Panc1 (cell line): Measurements from ENCODE around the gene UPK1A. TPM values are rescaled to one million over a fixed set of nuclear protein-coding genes. Genes with fewer than 3 reads are reported as not detected.

Experiments
- ATAC-seq: fragments of 200-7000 bp; cut with Tn5 transposase; 2 replicates; pipeline ENCODE4 v1.9.1; 2020; ENCODE audit warnings: mild to moderate bottlenecking, moderate library complexity
- BruUV-seq: library from RNA; stranded (reverse); fragments of 400-500 nt; replicated peaks from 2 replicates; lab custom pipeline; 2021; lab: Mats Ljungman, UMichigan
- CTCF ChIA-PET: fragments of 300-600 bp; sonication (Branson Sonifier 250); formaldehyde crosslinking; loops from one replicate; lab custom pipeline; 2022; ENCODE audit warnings: antibody characterized with exemption; lab: Charles Lee
- POLR2A ChIA-PET: fragments of 300-600 bp; sonication (Branson Sonifier 250); formaldehyde crosslinking; loops from one replicate; lab custom pipeline; 2022; ENCODE audit warnings: antibody characterized with exemption; lab: Charles Lee
- DNase-seq: peaks from one replicate; pipeline ENCODE4 v3.0.0-alpha.2; 2010; ENCODE audit warnings: low read depth, low spot score
- H3K27ac ChIP-seq: 2 replicates; pipeline ENCODE4 v1.5.1; 2011; ENCODE audit warnings: mild to moderate bottlenecking, low read length, inconsistent platforms
- H3K27me3 ChIP-seq: fragments of 200-500 bp; sonication (Bioruptor generic); 2 replicates; pipeline ENCODE4 v1.6.0; 2014; ENCODE audit warnings: low read length, inconsistent platforms; ENCODE audit not compliant: control insufficient read depth, insufficient read depth
- H3K36me3 ChIP-seq: fragments of 200-500 bp; sonication (Bioruptor generic); 2 replicates; pipeline ENCODE4 v1.5.1; 2014; ENCODE audit warnings: inconsistent platforms, mild to moderate bottlenecking, low read length, moderate library complexity; ENCODE audit not compliant: control insufficient read depth, insufficient read depth
- H3K4me1 ChIP-seq: 2 replicates; pipeline ENCODE4 v1.5.1; 2011; ENCODE audit warnings: inconsistent platforms, mild to moderate bottlenecking, low read length, moderate library complexity; ENCODE audit not compliant: control insufficient read depth, insufficient read depth
- H3K4me3 ChIP-seq, 2 experiments: 2 replicates each; pipeline ENCODE4 v1.5.1; 2011 to 2012; ENCODE audit warnings: low read depth in 2 of 2, low read length in 2 of 2, mild to moderate bottlenecking in 2 of 2, inconsistent platforms in 1 of 2, moderate library complexity in 1 of 2
- H3K9me3 ChIP-seq: fragments of 200-500 bp; sonication (Bioruptor generic); 2 replicates; pipeline ENCODE4 v1.5.1; 2014; ENCODE audit warnings: low read depth, mild to moderate bottlenecking, inconsistent platforms, low read length, moderate library complexity; ENCODE audit not compliant: control insufficient read depth, insufficient read depth
- CTCF ChIP-seq: fragments of 450-650 bp; IDR thresholded peaks from 2 replicates; pipeline ENCODE4 v1.5.1; 2017; ENCODE audit warnings: mild to moderate bottlenecking
- POLR2AphosphoS5 ChIP-seq: IDR thresholded peaks from 2 replicates; pipeline ENCODE4 v1.6.1; 2012; ENCODE audit warnings: mild to moderate bottlenecking, low read depth, low read length, moderate library complexity
- REST ChIP-seq, 2 experiments: IDR thresholded peaks; 2 replicates each; pipeline ENCODE4 v1.6.1; 2011 to 2012; ENCODE audit warnings: low read depth in 2 of 2, control low read depth in 1 of 2, low read length in 1 of 2, mild to moderate bottlenecking in 1 of 2, moderate library complexity in 1 of 2; ENCODE audit not compliant: insufficient read depth in 1 of 2
- SIN3A ChIP-seq: IDR thresholded peaks from 2 replicates; pipeline ENCODE4 v1.6.1; 2012; ENCODE audit warnings: low read depth, mild to moderate bottlenecking, low read length, moderate library complexity, borderline replicate concordance; ENCODE audit not compliant: insufficient read depth
- TCF7L2 ChIP-seq: IDR thresholded peaks from 2 replicates; pipeline ENCODE4 v1.6.1; 2011; ENCODE audit warnings: mild to moderate bottlenecking, low read depth, low read length, inconsistent platforms
- in situ Hi-C: cut with HindIII; loops from 2 replicates; pipeline ENCODE4 v1.10.0; 2016; ENCODE audit warnings: low sequenced_read_pairs, low pct_unique_long_range_greater_than_20kb
- intact Hi-C: fragments of 100-400 bp; cut with micrococcal nuclease; formaldehyde crosslinking; loops from one replicate; pipeline ENCODE4 v1.10.0; 2022; ENCODE audit not compliant: unreplicated experiment
- total RNA-seq: library from RNA; stranded (reverse); gene quantifications from one replicate; pipeline ENCODE4 v1.2.1, GENCODE V29; 2021; ENCODE audit not compliant: unreplicated experiment

UPK1A gene
- total RNA-seq, 1 experiment from 2014 or later: 0.67 TPM

GRCh38 chr19:35714601-35715354 lies 48.5 kb downstream of the UPK1A start:
- POLR2A ChIA-PET: no interaction called here
- Histone ChIP-seq H3K27me3 (no peaks in the 10 kb centered on the region), H3K4me3 (no peak overlapping the region), H3K36me3 (no peaks in the 10 kb centered on the region; the same call in 1 of the 2 replicates), H3K4me1 (peaks cover 19% of the 10 kb centered on the region), H3K9me3 (no peaks in the 10 kb centered on the region), H3K27ac (no peak overlapping the region)
- CTCF ChIA-PET: interaction anchor here (0.8 kb wide), 1 partner anchor 20 kb away, joined by 3 read pairs; no protein-coding TSS in a partner anchor
- in situ Hi-C loops: no loop called here
- TF ChIP-seq SIN3A (no peak), REST (IDR thresholded peaks at IDR 0.05; ENCODE audit: insufficient read depth in 1 of 2, low read depth in 2 of 2, low read length in 1 of 2) (no peak), CTCF (no peak), POLR2AphosphoS5 (no peak), TCF7L2 (no peak)
- no peak for ATAC-seq
- DNase-seq: no peak
- no TSS peak for BruUV-seq
- intact Hi-C loops: loop anchor here (10.0 kb wide), 1 partner anchor 160 kb away; no protein-coding TSS in a partner anchor

GRCh38 chr19:35715355-35715809 lies 49.1 kb downstream of the UPK1A start:
- in situ Hi-C loops: no loop called here
- Histone ChIP-seq H3K9me3 (no peaks in the 10 kb centered on the region), H3K36me3 (no peaks in the 10 kb centered on the region; the same call in 1 of the 2 replicates), H3K4me1 (peaks cover 19% of the 10 kb centered on the region), H3K27me3 (no peaks in the 10 kb centered on the region), H3K4me3 (peak overlapping the region in 1 of 2 experiments; percentile 73; a peak in 1 of 4 replicates), H3K27ac (no peak overlapping the region)
- ChIA-PET CTCF (no interaction called here), POLR2A (no interaction called here)
- intact Hi-C loops: loop anchor here (10.0 kb wide), 1 partner anchor 161 kb away; no protein-coding TSS in a partner anchor
- ATAC-seq (no peak), DNase-seq (no peak)
- TF ChIP-seq CTCF: no peak
- no peak for TF ChIP-seq TCF7L2
- TF ChIP-seq REST (IDR thresholded peaks at IDR 0.05; ENCODE audit: insufficient read depth in 1 of 2, low read depth in 2 of 2, low read length in 1 of 2): no peak
- no peak for TF ChIP-seq POLR2AphosphoS5
- no peak for TF ChIP-seq SIN3A
- no TSS peak for BruUV-seq
